GM23338 (cell line): Measurements from ENCODE around the gene FAM98C. TPM values are rescaled to one million over a fixed set of nuclear protein-coding genes. Genes with fewer than 3 reads are reported as not detected.

Experiments
- ATAC-seq: fragments of 200-7000 bp; cut with Tn5 transposase; 3 replicates; pipeline ENCODE4 v1.9.1; 2020
- DNase-seq: peaks from one replicate; pipeline ENCODE4 v3.0.0-alpha.2; 2015; ENCODE audit warnings: low spot score
- H2AFZ ChIP-seq: fragments of 200-600 bp; sonication (generic); 2 replicates; pipeline ENCODE4 v1.8.0; 2016; ENCODE audit warnings: antibody characterized with exemption, mild to moderate bottlenecking, moderate library complexity
- H3F3A ChIP-seq: fragments of 200-600 bp; sonication (generic); replicated peaks from 2 replicates; pipeline ENCODE4 v1.8.0; 2017; ENCODE audit warnings: antibody characterized with exemption, mixed run types, low read depth
- H3K27ac ChIP-seq: fragments of 200-600 bp; sonication (generic); 2 replicates; pipeline ENCODE4 v1.6.1; 2016; ENCODE audit warnings: low read depth
- H3K27me3 ChIP-seq: fragments of 200-600 bp; sonication (generic); 2 replicates; pipeline ENCODE4 v1.8.0; 2016; ENCODE audit warnings: mild to moderate bottlenecking, mixed run types, moderate library complexity; ENCODE audit not compliant: insufficient read depth
- H3K36me3 ChIP-seq: fragments of 200-600 bp; sonication (generic); 2 replicates; pipeline ENCODE4 v1.8.0; 2016; ENCODE audit warnings: mild to moderate bottlenecking; ENCODE audit not compliant: insufficient read depth
- H3K4me1 ChIP-seq: fragments of 200-600 bp; sonication (generic); 2 replicates; pipeline ENCODE4 v1.8.0; 2016; ENCODE audit warnings: mild to moderate bottlenecking, moderate library complexity; ENCODE audit not compliant: insufficient read depth
- H3K4me2 ChIP-seq: fragments of 200-600 bp; sonication (generic); 2 replicates; pipeline ENCODE4 v1.7.1; 2017; ENCODE audit warnings: mixed run types
- H3K4me3 ChIP-seq: fragments of 200-600 bp; sonication (generic); 2 replicates; pipeline ENCODE4 v1.6.1; 2016; ENCODE audit warnings: mixed run types
- H3K79me2 ChIP-seq: fragments of 200-600 bp; sonication (generic); replicated peaks from 2 replicates; pipeline ENCODE4 v1.8.0; 2017; ENCODE audit warnings: mild to moderate bottlenecking; ENCODE audit not compliant: insufficient read depth
- H3K9me2 ChIP-seq: fragments of 200-600 bp; sonication (generic); 2 replicates; pipeline ENCODE4 v1.8.0; 2017; ENCODE audit not compliant: insufficient read depth
- H4K20me1 ChIP-seq: fragments of 200-600 bp; sonication (generic); replicated peaks from 2 replicates; pipeline ENCODE4 v1.8.0; 2017; ENCODE audit warnings: mild to moderate bottlenecking; ENCODE audit not compliant: insufficient read depth
- H3K27ac Mint-ChIP-seq: 2 replicates; pipeline ENCODE4 v1.8.0; 2020; ENCODE audit warnings: inconsistent platforms, mild to moderate bottlenecking, moderate library complexity, mixed read lengths
- H3K27me3 Mint-ChIP-seq: 3 replicates; pipeline ENCODE4 v1.8.0; 2022; ENCODE audit warnings: low read depth, mild to moderate bottlenecking, moderate library complexity, mixed read lengths, inconsistent platforms; ENCODE audit not compliant: insufficient read depth, poor library complexity
- H3K36me3 Mint-ChIP-seq: 3 replicates; pipeline ENCODE4 v1.8.0; 2021; ENCODE audit warnings: low read depth, mild to moderate bottlenecking, inconsistent platforms, moderate library complexity, mixed read lengths
- H3K4me1 Mint-ChIP-seq: 3 replicates; pipeline ENCODE4 v1.8.0; 2020; ENCODE audit warnings: mild to moderate bottlenecking, inconsistent platforms, mixed read lengths
- H3K4me3 Mint-ChIP-seq: 3 replicates; pipeline ENCODE4 v1.8.0; 2021; ENCODE audit warnings: moderate library complexity, mild to moderate bottlenecking, inconsistent platforms, mixed read lengths
- H3K9me3 Mint-ChIP-seq: 3 replicates; pipeline ENCODE4 v1.8.0; 2020; ENCODE audit warnings: moderate library complexity, mild to moderate bottlenecking, inconsistent platforms, mixed read lengths
- CREB1 ChIP-seq: fragments of 250-450 bp; sonication (Bioruptor Pico); IDR thresholded peaks from 2 replicates; pipeline ENCODE4 v1.5.0; 2020; ENCODE audit warnings: low read depth, mild to moderate bottlenecking, moderate library complexity
- POLR2AphosphoS5 ChIP-seq: IDR thresholded peaks from 2 replicates; pipeline ENCODE4 v1.6.1; 2016; ENCODE audit warnings: antibody characterized with exemption, low read depth
- ZNF114 ChIP-seq: fragments of 250-450 bp; sonication (Bioruptor Pico); IDR thresholded peaks from 2 replicates; pipeline ENCODE4 v1.5.0; 2020; ENCODE audit warnings: mild to moderate bottlenecking, moderate library complexity
- polyA plus RNA-seq: library from polyadenylated mRNA; unstranded; fragments of >200 nt; fragmentation: Nextera tagmentation; extraction: Ambion mirVana; gene quantifications from 2 replicates; pipeline ENCODE4 v1.2.1, GENCODE V29; 2016
- total RNA-seq: library from RNA; depleted of rRNA; stranded (reverse); fragments of >200 nt; shearing (Covaris generic); gene quantifications from 2 replicates; pipeline ENCODE4 v1.2.3, GENCODE V29; 2014
- TF ChIP-seq, protein P1 (sequence below): IDR thresholded peaks from one replicate; pipeline ENCODE4 v1.6.1; 2018; ENCODE audit warnings: antibody characterized with exemption; ENCODE audit not compliant: unreplicated experiment

The FAM98C gene
- total and polyA plus RNA-seq, 2 experiments from 2014 or later = 4.3 to 7.6 TPM

GRCh38 chr19:38386971-38387549, 15.8 kb upstream of the FAM98C start:
- Mint-ChIP-seq H3K27ac (peak overlapping the region; percentile 36), H3K27me3 (peaks cover 43% of the 10 kb centered on the region), H3K4me3 (peak overlapping the region; percentile 86), H3K36me3 (peaks cover 36% of the 10 kb centered on the region), H3K9me3 (no peaks in the 10 kb centered on the region; the same call in 2 of the 3 replicates), H3K4me1 (peaks cover 37% of the 10 kb centered on the region)
- H3K27me3 ChIP-seq = peaks cover 24% of the 10 kb centered on the region
- H3F3A ChIP-seq = peaks cover 15% of the 10 kb centered on the region
- TF ChIP-seq ZNF114 (CRISPR knock-in tag) (no peak), POLR2AphosphoS5 (0 out of 2 replicates have a peak, but pooled peaks have one; percentile 8)
- DNase-seq (no peak), ATAC-seq (peak; percentile 0)
- peaks cover 7% of the 10 kb centered on the region for H4K20me1 ChIP-seq
- no peaks in the 10 kb centered on the region for H3K9me2 ChIP-seq
- peak overlapping the region; percentile 79 for H2AFZ ChIP-seq
- no peak overlapping the region for H3K27ac ChIP-seq
- H3K4me3 ChIP-seq = peak overlapping the region; percentile 96
- H3K36me3 ChIP-seq = peaks cover 4% of the 10 kb centered on the region
- peaks cover 6% of the 10 kb centered on the region for H3K4me1 ChIP-seq
- peaks cover 10% of the 10 kb centered on the region for H3K79me2 ChIP-seq
- peak overlapping the region; percentile 95 for H3K4me2 ChIP-seq

- H4K20me1 ChIP-seq = peaks cover 7% of the 10 kb centered on the region
- H3K4me2 ChIP-seq = peak within 1 kb of the TSS; percentile 95
- H3K27ac ChIP-seq = peak within 1 kb of the TSS; percentile 95
- peak within 1 kb of the TSS; percentile 93 for H3K27ac Mint-ChIP-seq
- H3K36me3 ChIP-seq = peaks cover 3% of the 10 kb centered on the region; the same call in 1 of the 2 replicates
- peak within 1 kb of the TSS; percentile 92 for H3K4me3 Mint-ChIP-seq
- peaks cover 6% of the 10 kb centered on the region for H3K4me1 ChIP-seq
- peaks cover 24% of the 10 kb centered on the region for H3K27me3 ChIP-seq
- H3K4me1 Mint-ChIP-seq = peaks cover 42% of the 10 kb centered on the region
- TF ChIP-seq, protein P1, sequence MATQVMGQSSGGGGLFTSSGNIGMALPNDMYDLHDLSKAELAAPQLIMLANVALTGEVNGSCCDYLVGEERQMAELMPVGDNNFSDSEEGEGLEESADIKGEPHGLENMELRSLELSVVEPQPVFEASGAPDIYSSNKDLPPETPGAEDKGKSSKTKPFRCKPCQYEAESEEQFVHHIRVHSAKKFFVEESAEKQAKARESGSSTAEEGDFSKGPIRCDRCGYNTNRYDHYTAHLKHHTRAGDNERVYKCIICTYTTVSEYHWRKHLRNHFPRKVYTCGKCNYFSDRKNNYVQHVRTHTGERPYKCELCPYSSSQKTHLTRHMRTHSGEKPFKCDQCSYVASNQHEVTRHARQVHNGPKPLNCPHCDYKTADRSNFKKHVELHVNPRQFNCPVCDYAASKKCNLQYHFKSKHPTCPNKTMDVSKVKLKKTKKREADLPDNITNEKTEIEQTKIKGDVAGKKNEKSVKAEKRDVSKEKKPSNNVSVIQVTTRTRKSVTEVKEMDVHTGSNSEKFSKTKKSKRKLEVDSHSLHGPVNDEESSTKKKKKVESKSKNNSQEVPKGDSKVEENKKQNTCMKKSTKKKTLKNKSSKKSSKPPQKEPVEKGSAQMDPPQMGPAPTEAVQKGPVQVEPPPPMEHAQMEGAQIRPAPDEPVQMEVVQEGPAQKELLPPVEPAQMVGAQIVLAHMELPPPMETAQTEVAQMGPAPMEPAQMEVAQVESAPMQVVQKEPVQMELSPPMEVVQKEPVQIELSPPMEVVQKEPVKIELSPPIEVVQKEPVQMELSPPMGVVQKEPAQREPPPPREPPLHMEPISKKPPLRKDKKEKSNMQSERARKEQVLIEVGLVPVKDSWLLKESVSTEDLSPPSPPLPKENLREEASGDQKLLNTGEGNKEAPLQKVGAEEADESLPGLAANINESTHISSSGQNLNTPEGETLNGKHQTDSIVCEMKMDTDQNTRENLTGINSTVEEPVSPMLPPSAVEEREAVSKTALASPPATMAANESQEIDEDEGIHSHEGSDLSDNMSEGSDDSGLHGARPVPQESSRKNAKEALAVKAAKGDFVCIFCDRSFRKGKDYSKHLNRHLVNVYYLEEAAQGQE = no peak
- TF ChIP-seq POLR2AphosphoS5 (peak; percentile 16; the same call in 1 of the 2 replicates), CREB1 (CRISPR knock-in tag) (peak; percentile 64)
- H3K79me2 ChIP-seq = peaks cover 10% of the 10 kb centered on the region
- peaks cover 36% of the 10 kb centered on the region for H3K36me3 Mint-ChIP-seq
- peak within 1 kb of the TSS; percentile 92 for H2AFZ ChIP-seq
- no peaks in the 10 kb centered on the region for H3K9me2 ChIP-seq
- peaks cover 15% of the 10 kb centered on the region for H3F3A ChIP-seq
- ATAC-seq = peak; percentile 64
- H3K4me3 ChIP-seq = peak within 1 kb of the TSS; percentile 96
- peak; percentile 100 for DNase-seq
- H3K9me3 Mint-ChIP-seq = no peaks in the 10 kb centered on the region; the same call in 2 of the 3 replicates
- peaks cover 43% of the 10 kb centered on the region for H3K27me3 Mint-ChIP-seq
Measured at GRCh38 chr19:38387550-38388348, 15.1 kb upstream of the FAM98C start, which contains the start of gene GGN. TSS of gene GGN (minus strand) at chr19:38388034. CDS start at chr19:38387261, 773 bp downstream.
